ENCODE measurements around the gene KAZN.

Gene KAZN

DNA sequence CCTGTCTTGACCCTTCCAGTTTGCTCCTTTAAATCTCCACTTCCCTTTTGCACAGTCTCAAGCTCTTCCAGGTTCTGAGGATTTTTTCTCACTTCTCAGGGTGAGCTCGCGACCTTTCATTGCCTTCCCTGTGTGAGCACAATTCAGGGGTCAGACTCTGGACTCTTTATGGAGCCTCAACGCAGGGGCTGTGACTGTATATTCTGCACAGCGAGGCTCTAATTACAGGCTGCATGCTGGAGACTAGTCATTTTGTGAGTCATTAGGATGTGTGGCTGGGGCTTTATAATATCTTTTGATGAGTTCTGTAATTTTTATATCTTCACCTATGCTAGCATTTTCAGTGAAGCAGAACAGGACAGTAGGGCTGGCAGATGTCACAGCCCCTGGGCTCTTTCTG is 270.7 kb downstream of the KAZN start:
- DNase-seq = peak; percentile 35

DNA sequence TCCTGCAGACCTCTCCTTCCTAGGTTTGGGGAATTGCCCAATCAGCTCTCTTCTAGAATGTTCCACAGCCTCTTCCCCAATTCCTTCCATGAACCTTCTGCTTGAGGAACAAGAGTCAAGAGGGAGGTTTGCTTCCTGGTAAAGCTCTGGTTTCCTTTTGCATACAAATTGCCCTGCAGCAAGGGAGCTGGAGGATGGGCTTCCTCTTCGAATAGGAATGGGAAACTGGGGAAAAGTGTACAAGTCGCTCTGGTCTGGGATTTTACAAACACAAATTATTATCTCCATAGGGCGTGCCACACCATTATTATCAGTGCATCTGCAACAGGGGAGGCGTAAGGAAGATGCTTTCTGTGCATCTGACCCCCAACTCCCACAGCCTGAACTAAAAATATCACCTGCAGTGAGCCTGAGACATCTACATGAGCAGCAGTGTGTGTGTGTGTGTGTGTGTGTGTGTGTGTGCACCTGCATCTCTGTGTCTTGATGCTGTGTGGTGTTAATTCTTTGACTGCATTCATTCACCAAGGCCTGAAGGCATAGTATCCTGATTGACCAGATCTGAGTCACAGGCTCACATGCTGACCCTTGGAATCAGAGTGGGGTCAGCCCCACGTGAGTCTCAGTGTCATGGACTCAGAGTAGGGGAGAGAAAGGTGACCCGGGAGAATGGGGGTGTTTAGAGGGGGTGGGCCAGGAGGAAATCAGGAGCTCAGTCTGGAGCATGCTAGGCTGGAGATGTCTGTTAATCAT is 272.9 kb downstream of the KAZN start:
- no peak for DNase-seq

DNA sequence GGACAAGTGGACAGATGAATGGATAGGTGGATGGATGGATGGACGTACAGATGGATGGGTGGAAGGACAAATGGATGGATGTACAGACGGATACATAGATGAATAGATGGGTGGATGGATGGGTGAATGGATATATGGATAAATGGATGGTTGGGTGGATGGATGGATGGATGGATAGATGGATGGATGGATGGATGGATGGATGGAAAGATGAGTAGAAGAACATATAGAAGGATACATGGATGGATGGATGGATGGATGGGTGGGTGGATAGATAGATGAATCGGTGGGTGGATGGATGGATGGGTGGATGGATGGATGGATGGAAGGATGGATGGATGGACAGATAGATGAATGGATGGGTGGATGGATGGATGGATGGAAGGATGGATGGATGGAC is 274.3 kb downstream of the KAZN start:
- no peak for DNase-seq

DNA sequence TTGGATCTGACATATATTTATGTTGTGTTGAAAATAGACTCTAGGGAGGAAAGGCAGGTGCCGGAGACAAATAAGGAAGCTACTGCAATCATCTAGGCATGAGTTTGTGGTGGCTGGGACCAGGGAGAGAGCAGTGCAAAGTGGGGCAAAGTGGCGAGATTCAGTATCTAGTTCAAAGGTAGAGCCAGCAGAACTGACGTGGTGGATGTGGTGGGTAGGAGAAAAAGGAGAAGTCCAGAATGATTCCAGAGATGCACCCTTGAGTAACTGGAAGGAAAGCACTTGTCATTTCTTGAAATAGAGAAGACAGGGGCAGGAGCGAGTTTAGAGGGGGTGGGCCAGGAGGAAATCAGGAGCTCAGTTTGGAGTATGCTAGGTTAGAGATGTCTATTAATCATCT is 275.2 kb downstream of the KAZN start:
- no peak for DNase-seq

DNA sequence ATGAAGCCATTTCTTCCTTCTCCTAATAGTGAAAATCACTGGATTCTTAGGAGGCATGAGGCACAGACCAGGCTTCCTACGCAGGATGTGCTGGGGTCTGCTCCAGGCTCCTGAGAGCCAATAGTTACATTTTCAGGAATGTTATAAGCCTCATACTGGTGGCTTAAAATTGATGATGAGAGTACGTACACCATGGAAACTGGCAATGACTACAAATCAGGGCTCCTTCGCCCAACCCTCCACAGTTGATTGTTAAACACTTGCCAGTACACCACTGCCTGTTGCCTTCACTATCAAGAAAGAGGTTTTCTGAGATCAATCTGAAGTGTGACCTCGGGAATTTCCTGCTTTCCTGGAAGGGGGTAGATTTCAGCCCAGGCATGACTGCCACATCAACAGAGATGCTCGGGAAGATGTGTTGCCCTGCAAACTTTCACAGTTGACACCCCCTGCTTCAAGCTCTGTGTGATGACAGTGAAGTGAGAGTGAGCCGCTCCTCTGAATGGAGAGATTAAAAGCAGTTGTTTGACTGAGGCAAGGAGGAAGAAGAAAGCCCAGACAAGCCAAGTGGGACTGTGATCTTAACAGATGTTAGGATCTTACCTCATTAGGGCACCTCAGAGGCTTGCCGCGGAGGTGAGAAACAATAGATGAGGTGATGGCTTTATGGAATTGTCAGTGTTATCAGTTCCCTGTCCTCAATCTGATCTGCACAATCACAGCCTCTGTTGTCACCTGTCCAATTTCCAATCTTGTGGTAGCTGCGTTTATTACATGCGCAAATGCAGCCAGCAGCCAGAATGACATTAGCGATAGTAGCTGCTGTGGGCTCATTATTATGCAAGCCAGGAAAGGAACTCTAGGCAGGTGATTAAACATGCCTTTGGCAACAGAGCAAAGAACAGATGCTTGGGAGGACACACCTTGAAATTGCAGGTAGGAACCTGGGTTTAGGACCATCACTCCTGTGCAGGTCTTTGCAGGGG is 277.3 kb downstream of the KAZN start:
- no peak for DNase-seq

DNA sequence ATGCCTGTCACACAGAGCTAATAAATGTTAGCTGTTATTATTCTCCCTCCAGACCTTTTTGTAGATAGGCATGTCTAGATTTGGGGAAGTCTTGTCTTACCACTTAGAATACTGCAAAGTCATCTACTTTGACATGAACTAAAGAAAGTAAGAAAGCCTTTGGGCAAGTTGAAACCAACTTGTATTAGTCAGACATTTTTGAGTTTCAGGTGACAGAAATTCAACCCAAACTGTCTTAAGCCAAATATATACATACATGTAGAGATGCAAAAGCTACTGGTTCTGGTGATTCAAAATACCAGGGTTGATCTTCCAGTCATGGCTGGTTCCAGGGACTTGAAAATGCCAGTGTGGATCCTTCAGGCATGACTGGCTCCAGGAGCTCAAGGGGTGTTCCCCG is 278.3 kb downstream of the KAZN start:
- no peak for DNase-seq

DNA sequence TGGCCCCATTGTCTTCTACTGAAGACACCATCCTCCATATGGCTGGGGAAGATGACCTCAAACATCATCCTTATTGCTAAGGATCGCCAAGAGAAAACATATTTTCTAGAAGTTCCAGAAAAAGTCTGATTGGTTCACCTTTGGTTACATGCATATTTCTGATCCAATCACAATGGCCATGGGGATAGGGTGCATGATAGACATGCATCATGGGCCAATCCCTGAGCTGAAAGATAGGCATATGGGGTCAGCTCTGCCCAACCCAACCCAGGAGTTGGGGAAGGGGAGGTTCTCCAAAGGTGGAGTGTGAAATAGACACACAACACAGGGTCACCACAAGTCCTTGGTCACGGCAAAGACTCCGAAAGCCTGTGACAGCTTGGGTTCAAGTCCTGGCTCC is 278.7 kb downstream of the KAZN start:
- no peak for DNase-seq

DNA sequence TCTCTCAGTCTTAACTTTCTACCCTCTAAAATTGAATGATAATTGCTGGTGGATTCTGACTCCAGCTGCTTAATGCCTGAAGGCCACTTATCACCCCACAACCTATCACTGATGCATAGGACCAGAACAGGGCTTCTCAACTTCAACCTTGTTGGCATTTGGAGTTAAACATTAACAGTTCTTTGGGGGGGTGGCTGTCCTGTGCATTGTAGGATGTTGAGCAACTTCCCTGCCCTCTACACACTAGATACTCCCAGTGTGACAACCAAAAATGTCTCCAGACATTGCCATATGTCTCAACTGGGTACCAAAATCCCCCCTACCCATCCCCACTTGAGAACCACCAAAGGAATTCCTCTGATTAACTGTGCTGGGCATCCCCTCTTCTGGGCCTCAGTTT is 279.6 kb downstream of the KAZN start:
- DNase-seq = no peak

DNA sequence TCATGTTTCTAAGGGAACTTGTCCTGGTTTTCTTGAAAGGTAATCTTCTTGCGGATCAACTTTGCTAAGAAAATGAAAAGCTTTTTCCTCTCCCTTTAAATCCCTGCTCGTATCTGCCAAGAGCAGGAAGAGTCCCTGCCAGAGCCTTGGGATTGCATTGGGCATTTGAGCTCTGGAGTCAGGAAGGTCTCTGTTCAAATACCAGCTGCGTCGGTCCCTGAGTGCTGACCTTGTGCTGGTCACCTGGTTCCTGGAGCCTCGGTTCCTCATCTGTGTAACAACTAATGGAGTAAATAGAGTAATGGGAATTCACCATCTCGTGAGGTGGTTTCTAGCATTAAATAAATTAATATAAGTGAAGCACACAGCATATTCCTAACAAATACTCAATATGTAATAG is 280.5 kb downstream of the KAZN start:
- DNase-seq = no peak

DNA sequence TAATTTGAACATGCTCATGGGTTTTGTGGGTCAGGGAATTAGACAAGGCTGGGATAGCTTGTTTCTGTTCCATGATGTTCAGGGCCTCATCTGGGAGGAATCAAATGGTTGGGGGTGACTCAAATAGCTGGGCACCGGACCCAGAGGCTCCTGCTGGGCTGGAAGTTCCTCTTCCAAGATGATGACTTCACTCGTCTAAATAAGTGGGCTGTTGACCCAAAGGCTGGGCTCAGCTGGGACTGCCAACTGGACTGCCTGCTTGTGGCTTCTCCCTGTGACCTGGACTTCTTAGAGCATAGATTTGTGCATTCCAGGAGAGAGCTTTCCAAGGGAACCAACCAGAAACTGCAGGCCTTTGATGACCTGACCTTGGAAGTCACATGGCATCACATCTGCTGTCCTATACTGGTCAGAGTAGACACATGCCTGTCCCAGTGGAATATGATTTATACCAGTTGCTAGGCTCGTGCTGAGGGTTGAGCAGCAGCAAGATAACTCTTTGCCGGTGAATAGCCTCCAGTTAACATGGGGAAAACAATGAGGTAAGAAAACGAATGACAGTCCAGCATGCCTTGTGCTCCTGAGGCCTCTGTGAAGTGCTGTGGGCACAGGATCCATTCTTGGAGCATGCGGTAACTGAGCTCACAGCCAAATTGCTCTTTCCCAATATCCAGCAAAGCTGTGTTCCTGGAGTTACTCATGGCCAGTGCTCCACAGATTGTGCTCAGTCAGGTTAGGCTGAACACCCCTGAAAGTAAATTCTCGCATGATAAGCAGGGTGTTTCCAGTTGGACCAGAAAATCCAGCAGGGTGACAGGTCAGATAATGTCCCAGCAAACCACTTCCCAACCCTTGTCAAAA is 282.2 kb downstream of the KAZN start:
- peak; percentile 50 for DNase-seq

DNA sequence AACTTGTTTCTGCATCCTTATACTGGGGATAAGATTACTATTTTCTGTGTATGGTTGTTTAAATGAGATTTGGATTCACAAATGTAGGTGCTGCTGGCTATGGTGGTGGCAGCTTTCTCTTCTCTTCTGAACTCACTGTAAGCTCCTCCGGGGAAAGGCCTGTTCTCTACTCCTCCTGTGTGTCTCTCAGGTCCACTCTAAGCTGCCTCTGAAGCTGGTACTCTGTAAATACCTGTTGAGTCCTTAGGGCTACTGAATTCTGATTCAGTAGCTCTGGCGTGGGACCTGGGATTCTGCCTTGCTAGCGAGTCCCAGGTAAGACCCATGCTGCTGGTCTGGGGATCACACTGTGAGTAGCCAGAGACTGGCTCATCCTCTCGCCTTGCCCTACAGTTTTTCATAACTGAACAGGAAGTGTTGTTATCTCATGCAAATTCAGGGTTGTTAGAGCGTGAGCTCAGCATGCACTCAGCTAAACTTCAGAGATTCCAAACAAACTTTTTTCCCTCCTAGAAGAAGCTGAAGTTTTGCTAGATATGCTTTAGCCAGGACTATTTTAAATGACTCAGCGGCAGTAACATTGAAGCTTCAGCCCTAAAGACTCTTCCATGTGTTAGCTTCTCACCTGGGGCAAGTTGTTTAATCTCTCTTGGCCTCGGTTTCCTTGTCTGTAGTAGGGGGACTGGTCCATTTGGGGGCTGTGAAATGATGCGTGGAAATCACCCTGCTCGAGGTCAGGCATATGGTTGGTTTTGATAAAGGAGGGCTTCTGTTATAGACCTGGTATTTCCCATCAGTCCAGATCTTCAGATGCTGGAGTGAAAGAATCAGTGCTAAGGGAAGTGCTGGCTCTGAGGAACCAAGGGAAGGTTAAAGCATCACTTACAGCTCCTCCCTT is 283.5 kb downstream of the KAZN start:
- DNase-seq = no peak

DNA sequence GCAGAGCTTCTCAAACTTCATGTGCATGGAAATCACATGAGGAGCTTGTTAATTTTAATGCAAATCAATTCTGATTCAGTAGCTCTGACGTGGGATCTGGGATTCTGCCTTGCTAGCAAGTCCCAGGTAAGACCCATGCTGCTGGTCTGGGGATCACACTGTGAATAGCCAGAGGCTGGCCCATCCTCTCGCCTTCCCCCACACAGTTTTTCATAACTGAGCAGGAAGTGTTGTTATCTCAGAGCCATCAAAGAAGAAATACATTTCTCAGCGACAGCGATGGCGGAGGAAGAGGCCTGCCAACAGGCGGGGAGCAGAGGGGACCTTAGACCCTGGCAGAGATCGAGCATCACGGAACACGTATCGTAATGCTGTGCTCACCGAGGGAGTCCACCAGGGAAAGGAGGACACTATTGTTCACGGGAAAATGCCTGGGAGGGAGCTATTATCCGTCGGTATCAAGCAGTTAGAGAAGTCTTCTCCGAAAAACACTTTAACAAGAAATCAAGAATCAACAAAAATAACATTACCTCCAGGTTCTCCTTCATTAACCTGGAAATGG is 286.2 kb downstream of the KAZN start:
- no peak for DNase-seq

DNA sequence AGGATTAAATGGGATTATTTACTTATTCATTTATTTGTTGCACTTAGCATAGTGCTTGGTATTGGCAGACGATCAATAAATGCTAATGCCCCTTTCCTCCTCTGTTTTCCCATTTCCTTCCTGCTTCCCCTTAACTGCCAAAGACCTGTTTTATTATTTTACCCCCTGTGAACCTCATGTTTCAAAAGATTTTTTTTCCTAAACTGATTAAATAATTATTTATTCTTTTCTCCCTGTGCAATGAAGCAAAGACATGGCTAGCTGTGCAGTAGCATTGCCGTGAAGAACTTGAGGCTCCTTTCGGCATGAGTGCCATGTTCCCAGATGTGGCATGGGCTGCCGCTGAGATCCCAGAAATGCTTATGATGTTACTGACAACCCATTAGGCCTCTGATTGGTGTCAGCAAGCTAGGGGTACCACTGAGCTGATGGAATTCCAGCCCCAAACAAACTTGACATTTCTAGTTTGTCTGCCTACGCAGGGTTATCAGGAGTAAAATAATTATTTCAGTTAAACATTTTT is 288.6 kb downstream of the KAZN start:
- DNase-seq = no peak

DNA sequence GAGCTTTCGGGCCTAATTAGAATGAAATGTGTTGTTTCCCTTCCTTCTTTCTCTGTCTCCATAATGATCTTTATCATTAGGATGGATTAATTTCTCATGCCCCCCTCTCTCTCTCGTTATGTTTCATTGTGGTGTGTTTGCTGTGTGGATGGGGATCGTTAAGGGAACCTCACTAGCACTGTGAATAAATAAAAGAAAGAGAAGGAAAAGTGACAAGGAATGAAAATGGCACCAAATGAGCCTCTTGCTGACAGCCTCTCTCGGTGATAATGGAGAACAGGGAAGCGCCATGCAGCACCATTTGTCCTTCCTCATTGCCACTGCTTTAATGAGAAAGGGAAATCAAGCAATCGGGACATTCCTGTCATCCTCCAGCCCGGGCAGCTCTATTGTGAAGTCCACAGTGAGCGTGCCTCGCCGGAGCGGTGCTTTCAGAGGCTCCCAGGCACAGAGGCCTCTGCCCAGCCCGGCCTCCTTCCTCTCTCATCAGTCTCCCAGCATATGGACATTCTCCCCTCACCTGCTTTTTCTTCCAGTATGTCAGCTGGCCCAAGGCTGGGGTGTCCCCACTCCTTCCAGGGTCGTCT is 289.4 kb downstream of the KAZN start:
- no peak for DNase-seq

DNA sequence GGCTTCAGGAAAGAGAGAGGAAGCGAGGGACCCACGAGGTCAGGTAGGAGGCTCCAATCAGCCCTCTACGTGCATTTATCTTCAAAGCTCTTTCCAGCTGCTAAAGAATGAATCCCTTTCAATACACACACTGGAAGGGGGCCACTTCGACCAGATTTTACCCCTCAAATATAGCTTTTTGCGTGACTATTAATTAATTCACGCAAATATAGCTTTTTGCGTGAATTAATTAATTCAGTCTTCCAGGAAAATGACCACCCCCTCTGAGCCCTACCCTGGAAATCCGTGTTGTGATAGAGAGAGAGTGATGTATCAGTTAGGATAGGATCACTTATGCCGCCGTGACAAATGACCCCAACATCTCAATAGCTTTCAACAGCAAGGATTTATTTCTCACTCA is 289.9 kb downstream of the KAZN start:
- DNase-seq = no peak

DNA sequence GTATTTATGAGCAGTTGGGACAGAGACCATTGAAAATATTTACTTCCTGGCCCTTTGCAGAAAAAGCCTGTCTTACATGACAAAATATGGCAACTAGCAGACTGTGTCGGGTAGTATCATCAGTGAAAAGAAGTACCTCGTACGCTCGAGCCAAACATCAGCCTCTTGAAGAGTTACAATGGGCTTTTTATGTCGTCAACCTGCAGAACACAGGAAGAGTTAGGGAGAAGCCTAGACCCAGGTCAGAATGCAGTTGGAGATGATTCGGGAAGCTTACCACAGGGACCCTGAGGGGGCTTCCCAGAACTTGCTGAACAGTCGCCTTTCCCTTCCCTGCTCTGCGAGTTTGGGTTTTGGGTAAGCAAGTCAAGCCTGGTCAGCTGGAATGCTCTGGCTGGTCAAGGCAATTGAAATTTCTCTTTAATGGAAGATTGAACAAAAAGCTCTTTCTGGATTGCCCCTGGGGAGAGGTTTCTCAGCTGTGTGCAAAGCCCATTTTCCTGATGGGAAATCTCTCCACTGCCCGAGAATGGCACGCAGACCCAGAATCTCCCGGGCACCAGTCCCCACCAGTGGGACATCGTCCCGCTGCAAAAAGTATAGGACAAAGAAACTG is 291.4 kb downstream of the KAZN start:
- no peak for DNase-seq

DNA sequence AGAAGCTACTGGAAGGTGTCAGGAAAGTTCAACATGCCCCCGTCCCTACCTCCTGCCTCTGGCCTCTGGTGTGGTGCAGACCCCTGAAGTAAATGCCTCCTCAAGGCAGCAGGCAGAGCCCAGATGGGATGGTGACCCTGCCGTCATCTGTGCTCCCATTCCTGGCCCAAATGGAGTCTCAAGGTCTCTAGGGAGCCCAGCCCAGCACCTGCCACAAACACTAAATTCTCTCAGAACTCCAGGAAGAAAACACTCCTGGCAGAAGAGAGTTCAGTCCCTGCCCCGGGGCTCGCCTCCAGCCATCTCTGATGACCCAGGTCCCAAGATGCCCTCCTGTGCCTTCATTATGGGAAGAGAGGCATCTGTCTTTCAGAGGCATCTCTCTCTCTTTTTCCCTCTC is 293.5 kb downstream of the KAZN start:
- no peak for DNase-seq

DNA sequence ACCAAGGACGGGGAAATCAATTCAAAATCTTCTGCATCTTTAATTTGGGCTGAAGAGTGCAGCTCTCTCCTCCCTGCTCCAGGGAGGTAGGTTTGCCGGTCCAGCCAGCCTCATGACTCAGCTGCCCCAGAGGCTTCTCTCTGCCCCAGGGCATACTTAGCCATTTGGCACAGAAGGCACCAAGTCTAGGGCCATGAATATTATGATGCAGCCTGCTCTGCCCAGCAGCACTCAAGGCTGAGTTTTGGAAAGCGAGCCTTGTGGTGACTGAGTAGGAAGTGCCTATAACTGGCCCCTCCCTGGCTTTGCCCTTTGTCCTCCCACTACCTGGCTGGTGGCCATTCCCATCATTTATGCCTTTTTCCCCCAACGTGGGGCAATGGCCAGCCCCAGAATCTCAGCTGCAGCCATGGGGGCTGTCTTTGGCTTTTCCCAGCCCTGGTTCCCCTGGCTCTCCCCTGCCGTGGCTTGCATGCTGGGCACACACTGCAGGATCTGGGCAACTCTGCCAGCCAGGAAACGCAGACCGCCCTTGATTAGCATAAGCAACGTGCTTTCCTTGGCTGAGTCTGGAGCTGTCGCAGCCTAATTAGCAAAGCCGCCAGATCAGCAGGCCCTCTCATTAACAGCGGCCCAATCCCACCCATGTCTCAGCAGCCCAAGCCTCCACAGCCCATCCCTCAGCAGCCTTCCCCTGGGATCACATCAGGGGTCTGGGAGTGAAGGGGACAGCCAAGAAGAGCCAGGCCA is 296.5 kb downstream of the KAZN start:
- no peak for DNase-seq

DNA sequence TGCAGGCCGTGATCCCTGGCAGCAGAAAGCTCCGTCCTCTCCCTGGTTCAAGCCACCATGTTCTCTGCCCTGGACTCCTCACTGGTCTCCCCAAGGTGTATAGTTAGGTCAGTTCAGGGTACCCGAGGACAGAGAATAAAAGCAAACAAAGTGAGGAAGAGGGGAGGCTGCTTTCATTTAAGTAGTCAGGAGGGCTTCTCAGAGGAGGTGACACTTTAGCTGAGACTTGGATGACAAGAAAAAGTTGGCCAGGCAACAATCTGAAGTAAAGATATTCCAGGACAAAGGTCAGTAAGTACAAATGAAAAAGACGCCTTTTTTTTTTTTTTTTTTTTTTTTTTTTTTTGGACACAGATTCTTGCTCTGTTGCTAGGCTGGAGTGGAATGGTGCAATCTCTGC is 297.2 kb downstream of the KAZN start:
- DNase-seq = no peak

Measured in fibroblast of skin of right quadriceps (primary cell).